Measurements from ENCODE around the gene RBM42. TPM values are rescaled to one million over a fixed set of nuclear protein-coding genes. Genes with fewer than 3 reads are reported as not detected.

The RBM42 gene, protein sequence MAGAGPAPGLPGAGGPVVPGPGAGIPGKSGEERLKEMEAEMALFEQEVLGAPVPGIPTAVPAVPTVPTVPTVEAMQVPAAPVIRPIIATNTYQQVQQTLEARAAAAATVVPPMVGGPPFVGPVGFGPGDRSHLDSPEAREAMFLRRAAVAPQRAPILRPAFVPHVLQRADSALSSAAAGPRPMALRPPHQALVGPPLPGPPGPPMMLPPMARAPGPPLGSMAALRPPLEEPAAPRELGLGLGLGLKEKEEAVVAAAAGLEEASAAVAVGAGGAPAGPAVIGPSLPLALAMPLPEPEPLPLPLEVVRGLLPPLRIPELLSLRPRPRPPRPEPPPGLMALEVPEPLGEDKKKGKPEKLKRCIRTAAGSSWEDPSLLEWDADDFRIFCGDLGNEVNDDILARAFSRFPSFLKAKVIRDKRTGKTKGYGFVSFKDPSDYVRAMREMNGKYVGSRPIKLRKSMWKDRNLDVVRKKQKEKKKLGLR
- polyA plus RNA-seq (2013) = 46.9 and 47.8 TPM in 2 replicates

DNA sequence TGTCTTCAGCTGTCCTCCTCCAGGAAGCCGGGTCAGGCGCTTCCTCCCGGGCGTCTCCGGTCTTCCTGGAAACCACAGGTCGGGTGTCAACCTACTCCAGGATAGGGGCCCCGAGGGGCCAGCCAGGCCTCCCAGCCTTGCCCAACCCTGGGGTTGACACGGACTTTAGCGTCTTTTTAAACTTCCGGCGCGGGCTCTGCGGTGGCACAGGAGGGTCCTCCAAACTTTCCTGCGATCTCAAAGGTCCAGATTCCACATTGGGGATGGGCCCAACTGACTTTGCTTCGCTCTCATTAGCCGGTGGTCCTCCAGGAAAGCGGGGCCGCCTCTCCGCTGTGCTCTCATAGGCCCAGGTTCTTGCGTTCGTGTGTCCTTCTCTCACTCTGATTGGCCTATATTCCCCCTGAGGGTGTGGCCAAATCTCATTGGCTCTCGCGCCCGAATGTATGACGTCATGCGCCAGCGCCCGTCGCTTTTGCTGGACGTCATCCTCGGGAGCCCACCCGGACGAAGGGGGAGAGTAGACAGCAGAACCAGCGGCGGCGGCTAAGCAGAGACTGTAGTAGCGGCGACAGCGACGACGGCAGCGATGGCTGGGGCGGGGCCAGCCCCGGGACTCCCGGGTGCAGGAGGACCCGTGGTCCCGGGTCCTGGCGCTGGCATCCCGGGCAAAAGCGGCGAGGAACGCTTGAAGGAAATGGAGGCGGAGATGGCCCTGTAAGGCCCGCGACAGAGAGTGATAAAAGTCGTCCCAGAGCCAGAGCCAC is at the start of gene RBM42:
Gene RBM42, plus strand, starts transcription at position 472 of the 767 bp plus-strand sequence. Its CDS starts 118 bp downstream, at position 590.
- Histone ChIP-seq H4K12ac (ENCODE audit: low read depth, low read length) (peak within 1 kb of the TSS; percentile 73), H3K79me2 (ENCODE audit: control insufficient read depth, insufficient read depth, low read length, poor library complexity) (peaks cover 6% of the 10 kb centered on the region), H3K4me1 (ENCODE audit: control insufficient read depth in 1 of 2, insufficient read depth in 2 of 2, low read length in 2 of 2) (peaks cover 3 to 4% of the 10 kb centered on the region in 2 experiments), H2AK5ac (ENCODE audit: low read length) (peak within 1 kb of the TSS; percentile 70), H3K4ac (ENCODE audit: low read depth, low read length) (peak within 1 kb of the TSS; percentile 81), H2BK12ac (ENCODE audit: low read length) (peak within 1 kb of the TSS; percentile 15), H3K14ac (ENCODE audit: low read length) (peak within 1 kb of the TSS; percentile 56), H3K9me3 (ENCODE audit: insufficient read depth, low read depth, low read length) (no peaks in the 10 kb centered on the region), H3K23ac (ENCODE audit: low read length) (no peak within 1 kb of the TSS), H3K4me2 (ENCODE audit: low read length) (peak within 1 kb of the TSS; percentile 98), H2BK120ac (ENCODE audit: insufficient read depth, low read length, poor library complexity) (peak within 1 kb of the TSS; percentile 40), H4K91ac (ENCODE audit: low read depth, low read length) (peak within 1 kb of the TSS; percentile 61), H4K8ac (ENCODE audit: low read depth, low read length) (peak within 1 kb of the TSS; percentile 95), H3K9ac (ENCODE audit: low read length) (peak within 1 kb of the TSS; percentile 97), H2AFZ (ENCODE audit: insufficient read depth, low read length, poor library complexity) (peak within 1 kb of the TSS; percentile 46), H3K27me3 (ENCODE audit: insufficient read depth, low read length) (no peaks in the 10 kb centered on the region), H3K4me3 (ENCODE audit: low read depth, low read length) (peak within 1 kb of the TSS; percentile 85), H2BK5ac (ENCODE audit: low read depth, low read length, poor library complexity) (peak within 1 kb of the TSS; percentile 42), H3K36me3 (ENCODE audit: control insufficient read depth in 1 of 2, insufficient read depth in 2 of 2, low read length in 2 of 2) (peaks cover 30 to 33% of the 10 kb centered on the region in 2 experiments), H3K18ac (ENCODE audit: low read length) (peak within 1 kb of the TSS; percentile 52), H3K27ac (ENCODE audit: low read depth, low read length) (peak within 1 kb of the TSS; percentile 73), H3K79me1 (ENCODE audit: low read length) (peaks cover 2% of the 10 kb centered on the region)
- peak; percentile 97 to 100 for DNase-seq
- WGBS (ENCODE audit: extremely low coverage, insufficient coverage, insufficient read length) = no CpG with 5 or more reads among the region's 56 CpGs

DNA sequence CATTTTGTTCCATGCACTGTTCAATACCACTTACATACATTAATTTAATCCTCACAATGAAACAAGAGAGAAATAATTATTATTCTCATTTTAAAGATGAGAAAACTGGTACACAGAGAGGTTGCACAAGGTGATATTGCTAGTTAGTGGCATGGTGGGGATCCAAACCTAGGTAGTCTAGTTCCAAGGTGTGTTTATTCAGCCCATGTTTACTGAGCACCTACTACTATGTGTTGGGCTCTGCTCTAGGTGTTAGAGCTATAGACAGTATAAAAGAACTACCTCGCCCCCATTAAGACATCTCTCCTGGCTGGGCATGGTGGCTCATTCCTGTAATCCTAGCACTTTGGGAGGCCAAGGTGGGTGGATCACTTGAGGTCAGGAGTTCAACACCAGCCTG is 46.1 kb upstream of the RBM42 start:
- Histone ChIP-seq H3K79me1 (ENCODE audit: low read length) (no peaks in the 10 kb centered on the region), H3K9me3 (ENCODE audit: insufficient read depth, low read depth, low read length) (peaks cover 5% of the 10 kb centered on the region), H2BK12ac (ENCODE audit: low read length) (no peak overlapping the region)

DNA sequence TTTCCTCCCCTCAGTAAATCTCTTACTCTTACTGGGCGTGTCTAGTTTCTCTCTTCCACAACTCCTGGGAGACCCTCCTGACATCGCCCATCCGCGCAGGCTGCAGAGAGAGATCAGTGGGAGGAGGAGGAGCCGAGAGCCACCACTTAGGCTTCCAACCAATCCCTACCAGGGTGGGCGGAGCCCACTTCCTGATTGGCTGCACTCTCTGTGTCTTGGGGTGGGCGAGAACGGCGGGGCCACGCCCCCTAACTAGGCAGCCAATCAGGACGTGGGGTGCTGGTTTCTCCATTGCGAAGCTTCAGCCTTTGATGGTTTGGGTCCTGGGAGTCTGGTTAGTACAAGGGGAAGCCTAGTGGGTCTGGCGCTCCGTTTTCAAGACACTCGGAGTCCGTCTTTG is 43.0 kb upstream of the RBM42 start, which contains the start of gene PMIS2:
Gene PMIS2, plus strand, starts transcription at position 326 of the 400 bp plus-strand sequence. CDS start 87 bp downstream, outside the sequence.
- no peaks in the 10 kb centered on the region for H3K79me1 ChIP-seq (ENCODE audit: low read length)
- H4K91ac ChIP-seq (ENCODE audit: low read depth, low read length) = no peak within 1 kb of the TSS
- no peak within 1 kb of the TSS for H3K4ac ChIP-seq (ENCODE audit: low read depth, low read length)
- H3K23ac ChIP-seq (ENCODE audit: low read length) = no peak within 1 kb of the TSS
- no peak within 1 kb of the TSS for H4K8ac ChIP-seq (ENCODE audit: low read depth, low read length)
- no peaks in the 10 kb centered on the region for H3K27me3 ChIP-seq (ENCODE audit: insufficient read depth, low read length)
- H3K79me2 ChIP-seq (ENCODE audit: control insufficient read depth, insufficient read depth, low read length, poor library complexity) = no peaks in the 10 kb centered on the region
- H4K12ac ChIP-seq (ENCODE audit: low read depth, low read length) = no peak within 1 kb of the TSS
- no peak for DNase-seq
- no peak within 1 kb of the TSS for H3K4me2 ChIP-seq (ENCODE audit: low read length)
- no peak within 1 kb of the TSS for H2BK120ac ChIP-seq (ENCODE audit: insufficient read depth, low read length, poor library complexity)
- H3K9ac ChIP-seq (ENCODE audit: low read length) = peak within 1 kb of the TSS; percentile 43
- H2BK12ac ChIP-seq (ENCODE audit: low read length) = no peak within 1 kb of the TSS
- H2BK5ac ChIP-seq (ENCODE audit: low read depth, low read length, poor library complexity) = no peak within 1 kb of the TSS
- H2AFZ ChIP-seq (ENCODE audit: insufficient read depth, low read length, poor library complexity) = no peak within 1 kb of the TSS
- no peak within 1 kb of the TSS for H2AK5ac ChIP-seq (ENCODE audit: low read length)
- H3K27ac ChIP-seq (ENCODE audit: low read depth, low read length) = no peak within 1 kb of the TSS
- no peak within 1 kb of the TSS for H3K18ac ChIP-seq (ENCODE audit: low read length)
- H3K36me3 ChIP-seq (ENCODE audit: control insufficient read depth in 1 of 2, insufficient read depth in 2 of 2, low read length in 2 of 2) = no peaks in the 10 kb centered on the region
- H3K14ac ChIP-seq (ENCODE audit: low read length) = no peak within 1 kb of the TSS
- peaks cover 5% of the 10 kb centered on the region for H3K9me3 ChIP-seq (ENCODE audit: insufficient read depth, low read depth, low read length)
- WGBS (ENCODE audit: extremely low coverage, insufficient coverage, insufficient read length) = no CpG with 5 or more reads among the region's 16 CpGs
- no peaks in the 10 kb centered on the region for H3K4me1 ChIP-seq (ENCODE audit: control insufficient read depth in 1 of 2, insufficient read depth in 2 of 2, low read length in 2 of 2)
- H3K4me3 ChIP-seq (ENCODE audit: low read depth, low read length) = no peak within 1 kb of the TSS

More for the DNA sequence above, 46.1 kb upstream of the RBM42 start:
- Histone ChIP-seq H3K36me3 (ENCODE audit: control insufficient read depth in 1 of 2, insufficient read depth in 2 of 2, low read length in 2 of 2) (no peaks in the 10 kb centered on the region), H2AK5ac (ENCODE audit: low read length) (no peak overlapping the region), H3K4me1 (ENCODE audit: control insufficient read depth in 1 of 2, insufficient read depth in 2 of 2, low read length in 2 of 2) (no peaks in the 10 kb centered on the region), H4K8ac (ENCODE audit: low read depth, low read length) (no peak overlapping the region), H3K14ac (ENCODE audit: low read length) (no peak overlapping the region), H3K27ac (ENCODE audit: low read depth, low read length) (no peak overlapping the region), H3K18ac (ENCODE audit: low read length) (no peak overlapping the region), H3K4me2 (ENCODE audit: low read length) (no peak overlapping the region), H3K4me3 (ENCODE audit: low read depth, low read length) (no peak overlapping the region), H3K9ac (ENCODE audit: low read length) (no peak overlapping the region), H2AFZ (ENCODE audit: insufficient read depth, low read length, poor library complexity) (no peak overlapping the region), H2BK5ac (ENCODE audit: low read depth, low read length, poor library complexity) (no peak overlapping the region), H3K27me3 (ENCODE audit: insufficient read depth, low read length) (no peaks in the 10 kb centered on the region), H3K79me2 (ENCODE audit: control insufficient read depth, insufficient read depth, low read length, poor library complexity) (no peaks in the 10 kb centered on the region), H2BK120ac (ENCODE audit: insufficient read depth, low read length, poor library complexity) (no peak overlapping the region), H3K4ac (ENCODE audit: low read depth, low read length) (no peak overlapping the region), H4K91ac (ENCODE audit: low read depth, low read length) (no peak overlapping the region), H4K12ac (ENCODE audit: low read depth, low read length) (no peak overlapping the region), H3K23ac (ENCODE audit: low read length) (no peak overlapping the region)
- no CpG with 5 or more reads among the region's 1 CpG for WGBS (ENCODE audit: extremely low coverage, insufficient coverage, insufficient read length)
- no peak for DNase-seq

DNA sequence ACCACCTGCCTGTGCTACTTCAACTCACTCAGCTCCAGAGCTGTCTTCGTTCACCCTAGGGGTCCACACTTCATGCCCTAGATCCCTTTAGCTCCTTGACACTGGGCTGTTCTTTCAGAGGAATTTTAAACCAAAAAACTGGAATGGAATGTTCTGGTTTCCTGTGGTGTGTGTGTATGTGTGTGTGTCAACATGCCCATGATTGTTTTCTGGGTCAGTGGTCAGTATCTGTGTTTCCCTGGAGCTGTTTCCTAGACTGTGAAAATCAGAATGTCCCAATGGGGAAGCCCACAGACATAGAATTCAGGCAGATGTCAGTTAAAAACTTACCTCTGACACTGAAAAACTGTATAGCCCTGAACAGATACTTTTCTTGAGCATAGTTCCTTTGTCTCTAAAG is 41.5 kb upstream of the RBM42 start:
- no peak overlapping the region for H3K9ac ChIP-seq (ENCODE audit: low read length)
- H4K91ac ChIP-seq (ENCODE audit: low read depth, low read length) = no peak overlapping the region
- no peak overlapping the region for H2BK5ac ChIP-seq (ENCODE audit: low read depth, low read length, poor library complexity)
- no peaks in the 10 kb centered on the region for H3K36me3 ChIP-seq (ENCODE audit: control insufficient read depth in 1 of 2, insufficient read depth in 2 of 2, low read length in 2 of 2)
- H2AK5ac ChIP-seq (ENCODE audit: low read length) = no peak overlapping the region
- H3K4me1 ChIP-seq (ENCODE audit: control insufficient read depth in 1 of 2, insufficient read depth in 2 of 2, low read length in 2 of 2) = no peaks in the 10 kb centered on the region
- no peak overlapping the region for H3K23ac ChIP-seq (ENCODE audit: low read length)
- H3K4ac ChIP-seq (ENCODE audit: low read depth, low read length) = no peak overlapping the region
- H4K8ac ChIP-seq (ENCODE audit: low read depth, low read length) = no peak overlapping the region
- no peak overlapping the region for H3K14ac ChIP-seq (ENCODE audit: low read length)
- no peak overlapping the region for H2BK120ac ChIP-seq (ENCODE audit: insufficient read depth, low read length, poor library complexity)
- H3K79me2 ChIP-seq (ENCODE audit: control insufficient read depth, insufficient read depth, low read length, poor library complexity) = no peaks in the 10 kb centered on the region
- no peaks in the 10 kb centered on the region for H3K79me1 ChIP-seq (ENCODE audit: low read length)
- no peak overlapping the region for H4K12ac ChIP-seq (ENCODE audit: low read depth, low read length)
- WGBS (ENCODE audit: extremely low coverage, insufficient coverage, insufficient read length) = no CpG with 5 or more reads among the region's 1 CpG
- no peak overlapping the region for H3K4me3 ChIP-seq (ENCODE audit: low read depth, low read length)
- no peak overlapping the region for H3K4me2 ChIP-seq (ENCODE audit: low read length)
- no peak overlapping the region for H2BK12ac ChIP-seq (ENCODE audit: low read length)
- H3K27me3 ChIP-seq (ENCODE audit: insufficient read depth, low read length) = no peaks in the 10 kb centered on the region
- DNase-seq = no peak
- peaks cover 5% of the 10 kb centered on the region for H3K9me3 ChIP-seq (ENCODE audit: insufficient read depth, low read depth, low read length)
- H3K27ac ChIP-seq (ENCODE audit: low read depth, low read length) = no peak overlapping the region
- H2AFZ ChIP-seq (ENCODE audit: insufficient read depth, low read length, poor library complexity) = no peak overlapping the region
- H3K18ac ChIP-seq (ENCODE audit: low read length) = no peak overlapping the region
